HG03196 (cell line): Measurements from ENCODE around the gene SEH1L.
"Not testable (repeated sequence)": the region's sequence is repeated elsewhere in the genome, so short reads cannot be mapped to it uniquely, and the experiment has no call there.

Experiments
- ATAC-seq: cut with Tn5 transposase; IDR thresholded peaks from one replicate; pipeline ENCODE4 v1.9.1; 2021; ENCODE audit not compliant: unreplicated experiment

SEH1L gene

GRCh38 chr18:12943215-12943614 is 4.6 kb upstream of the SEH1L start:
- ATAC-seq = no peak

GRCh38 chr18:12944709-12945108 is 3.1 kb upstream of the SEH1L start:
- no peak for ATAC-seq

- ATAC-seq = no peak
Observed at GRCh38 chr18:12946549-12947284, 1.1 kb upstream of the SEH1L start.

GRCh38 chr18:12948050-12948804 is 416 bp downstream of the SEH1L start:
- ATAC-seq = peak; percentile 71

- ATAC-seq = no peak
Observed at GRCh38 chr18:12958478-12958877, 10.7 kb downstream of the SEH1L start.

GRCh38 chr18:12960395-12960794 is 12.6 kb downstream of the SEH1L start:
- ATAC-seq = no peak

GRCh38 chr18:12960853-12961397 is 13.1 kb downstream of the SEH1L start:
- ATAC-seq = no peak

- ATAC-seq = no peak
Observed at GRCh38 chr18:12963069-12963468, 15.3 kb downstream of the SEH1L start.

- no peak for ATAC-seq
Observed at GRCh38 chr18:12968115-12968514, 20.3 kb downstream of the SEH1L start.

GRCh38 chr18:12968619-12969018 is 20.8 kb downstream of the SEH1L start:
- no peak for ATAC-seq

GRCh38 chr18:12973562-12974213 is 25.9 kb downstream of the SEH1L start:
- ATAC-seq = no peak

GRCh38 chr18:12975488-12975887 is 27.7 kb downstream of the SEH1L start:
- no peak for ATAC-seq

GRCh38 chr18:12976305-12976704 is 28.5 kb downstream of the SEH1L start:
- ATAC-seq = no peak

GRCh38 chr18:12980065-12980464 is 32.3 kb downstream of the SEH1L start:
- ATAC-seq = not testable (repeated sequence)

- ATAC-seq = no peak
Observed at GRCh38 chr18:12989397-12990122, 41.7 kb downstream of the SEH1L start.

- no peak for ATAC-seq
Observed at GRCh38 chr18:12990123-12990475, 42.3 kb downstream of the SEH1L start.

- peak; percentile 3 for ATAC-seq
Observed at GRCh38 chr18:12990641-12990966, 42.8 kb downstream of the SEH1L start.

GRCh38 chr18:12990967-12991820 is 43.4 kb downstream of the SEH1L start, which contains the start of gene CEP192:
CEP192 (plus strand) TSS chr18:12991362; CDS start chr18:12999425, 8,063 bp downstream.
- ATAC-seq = peak; percentile 79

- ATAC-seq = no peak
Observed at GRCh38 chr18:12991821-12992179, 44.0 kb downstream of the SEH1L start.

- no peak for ATAC-seq
Observed at GRCh38 chr18:12993439-12993838, 45.6 kb downstream of the SEH1L start.
